Measurements from ENCODE around the gene FABP7. TPM values are rescaled to one million over a fixed set of nuclear protein-coding genes. Genes with fewer than 3 reads are reported as not detected.

Gene FABP7
- total and polyA plus RNA-seq, 2 of the 13 experiments (the other 11 are each of a cell fraction or from before 2014, with no cell fraction given) = not detected

DNA sequence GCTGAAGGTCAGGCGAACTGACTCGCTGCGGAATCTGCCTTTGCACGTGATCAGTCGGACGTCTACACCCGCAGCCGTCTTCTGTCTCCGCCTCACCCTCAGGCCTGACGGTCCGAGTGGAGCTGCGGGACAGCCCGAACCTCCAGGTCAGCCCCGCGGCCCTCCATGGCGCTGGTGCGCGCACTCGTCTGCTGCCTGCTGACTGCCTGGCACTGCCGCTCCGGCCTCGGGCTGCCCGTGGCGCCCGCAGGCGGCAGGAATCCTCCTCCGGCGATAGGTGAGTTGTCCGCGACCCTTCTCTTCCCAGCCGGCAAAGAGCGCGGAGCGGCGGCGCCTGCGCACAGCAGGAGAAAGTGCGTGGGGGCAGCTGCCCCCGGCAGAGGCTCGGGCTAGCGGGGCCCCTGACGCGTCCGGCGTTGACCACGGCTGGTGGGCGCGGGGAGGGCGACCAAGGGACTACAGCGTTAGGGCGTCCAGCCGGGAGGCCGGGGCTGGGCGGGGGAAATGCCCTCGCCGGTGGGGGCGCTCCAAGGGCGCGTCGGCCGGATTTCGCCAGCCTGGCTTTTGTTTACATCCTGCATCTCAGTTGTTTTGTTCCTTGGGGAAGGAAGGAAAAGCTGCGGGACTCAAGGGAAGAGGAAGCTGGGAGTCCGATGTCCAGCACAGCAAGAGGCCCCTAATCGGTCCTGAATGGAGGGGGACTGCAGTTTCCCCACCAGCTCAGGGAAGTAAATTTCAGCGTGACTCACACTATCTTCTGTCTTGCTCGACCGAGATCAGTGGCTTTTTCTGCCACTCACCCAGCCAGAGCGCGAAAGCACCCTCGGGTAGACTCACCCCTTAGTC is 9.9 kb downstream of the FABP7 start, which contains the start of gene SMPDL3A (continued):
- TF ChIP-seq PHF20 (CRISPR knock-in tag; IDR thresholded peaks at IDR 0.05) = no peak
- no peak for TF ChIP-seq RBM22 (optimal IDR thresholded peaks at IDR 0.05; ENCODE audit: low read length)
- TF ChIP-seq SAP130 (CRISPR knock-in tag; IDR thresholded peaks at IDR 0.05; ENCODE audit: low read depth) = peak; percentile 83
- TF ChIP-seq, protein P1, sequence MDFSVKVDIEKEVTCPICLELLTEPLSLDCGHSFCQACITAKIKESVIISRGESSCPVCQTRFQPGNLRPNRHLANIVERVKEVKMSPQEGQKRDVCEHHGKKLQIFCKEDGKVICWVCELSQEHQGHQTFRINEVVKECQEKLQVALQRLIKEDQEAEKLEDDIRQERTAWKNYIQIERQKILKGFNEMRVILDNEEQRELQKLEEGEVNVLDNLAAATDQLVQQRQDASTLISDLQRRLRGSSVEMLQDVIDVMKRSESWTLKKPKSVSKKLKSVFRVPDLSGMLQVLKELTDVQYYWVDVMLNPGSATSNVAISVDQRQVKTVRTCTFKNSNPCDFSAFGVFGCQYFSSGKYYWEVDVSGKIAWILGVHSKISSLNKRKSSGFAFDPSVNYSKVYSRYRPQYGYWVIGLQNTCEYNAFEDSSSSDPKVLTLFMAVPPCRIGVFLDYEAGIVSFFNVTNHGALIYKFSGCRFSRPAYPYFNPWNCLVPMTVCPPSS (IDR thresholded peaks at IDR 0.05) = no peak
- TF ChIP-seq STAG1 (CRISPR knock-in tag; IDR thresholded peaks at IDR 0.05) = peak; percentile 51
- TF ChIP-seq ZNF337 (CRISPR knock-in tag; IDR thresholded peaks at IDR 0.05; ENCODE audit: borderline replicate concordance, low read depth) = peak; percentile 97
- no peak; the same call in 1 of the 2 replicates for TF ChIP-seq ZC3H4 (CRISPR knock-in tag; IDR thresholded peaks at IDR 0.05; ENCODE audit: borderline replicate concordance)
- TF ChIP-seq ZNF333 (CRISPR knock-in tag; IDR thresholded peaks at IDR 0.05; ENCODE audit: borderline replicate concordance) = peak; percentile 89
- TF ChIP-seq ZNF431 (CRISPR knock-in tag; IDR thresholded peaks at IDR 0.05; ENCODE audit: borderline replicate concordance, low read depth) = 0 out of 2 replicates have a peak, but pooled peaks have one; percentile 17
- TF ChIP-seq DNMT1 (CRISPR knock-in tag; IDR thresholded peaks at IDR 0.05) = peak; percentile 50
- TF ChIP-seq ZNF121 (CRISPR knock-in tag; IDR thresholded peaks at IDR 0.05) = peak; percentile 82
- TF ChIP-seq, protein P2, sequence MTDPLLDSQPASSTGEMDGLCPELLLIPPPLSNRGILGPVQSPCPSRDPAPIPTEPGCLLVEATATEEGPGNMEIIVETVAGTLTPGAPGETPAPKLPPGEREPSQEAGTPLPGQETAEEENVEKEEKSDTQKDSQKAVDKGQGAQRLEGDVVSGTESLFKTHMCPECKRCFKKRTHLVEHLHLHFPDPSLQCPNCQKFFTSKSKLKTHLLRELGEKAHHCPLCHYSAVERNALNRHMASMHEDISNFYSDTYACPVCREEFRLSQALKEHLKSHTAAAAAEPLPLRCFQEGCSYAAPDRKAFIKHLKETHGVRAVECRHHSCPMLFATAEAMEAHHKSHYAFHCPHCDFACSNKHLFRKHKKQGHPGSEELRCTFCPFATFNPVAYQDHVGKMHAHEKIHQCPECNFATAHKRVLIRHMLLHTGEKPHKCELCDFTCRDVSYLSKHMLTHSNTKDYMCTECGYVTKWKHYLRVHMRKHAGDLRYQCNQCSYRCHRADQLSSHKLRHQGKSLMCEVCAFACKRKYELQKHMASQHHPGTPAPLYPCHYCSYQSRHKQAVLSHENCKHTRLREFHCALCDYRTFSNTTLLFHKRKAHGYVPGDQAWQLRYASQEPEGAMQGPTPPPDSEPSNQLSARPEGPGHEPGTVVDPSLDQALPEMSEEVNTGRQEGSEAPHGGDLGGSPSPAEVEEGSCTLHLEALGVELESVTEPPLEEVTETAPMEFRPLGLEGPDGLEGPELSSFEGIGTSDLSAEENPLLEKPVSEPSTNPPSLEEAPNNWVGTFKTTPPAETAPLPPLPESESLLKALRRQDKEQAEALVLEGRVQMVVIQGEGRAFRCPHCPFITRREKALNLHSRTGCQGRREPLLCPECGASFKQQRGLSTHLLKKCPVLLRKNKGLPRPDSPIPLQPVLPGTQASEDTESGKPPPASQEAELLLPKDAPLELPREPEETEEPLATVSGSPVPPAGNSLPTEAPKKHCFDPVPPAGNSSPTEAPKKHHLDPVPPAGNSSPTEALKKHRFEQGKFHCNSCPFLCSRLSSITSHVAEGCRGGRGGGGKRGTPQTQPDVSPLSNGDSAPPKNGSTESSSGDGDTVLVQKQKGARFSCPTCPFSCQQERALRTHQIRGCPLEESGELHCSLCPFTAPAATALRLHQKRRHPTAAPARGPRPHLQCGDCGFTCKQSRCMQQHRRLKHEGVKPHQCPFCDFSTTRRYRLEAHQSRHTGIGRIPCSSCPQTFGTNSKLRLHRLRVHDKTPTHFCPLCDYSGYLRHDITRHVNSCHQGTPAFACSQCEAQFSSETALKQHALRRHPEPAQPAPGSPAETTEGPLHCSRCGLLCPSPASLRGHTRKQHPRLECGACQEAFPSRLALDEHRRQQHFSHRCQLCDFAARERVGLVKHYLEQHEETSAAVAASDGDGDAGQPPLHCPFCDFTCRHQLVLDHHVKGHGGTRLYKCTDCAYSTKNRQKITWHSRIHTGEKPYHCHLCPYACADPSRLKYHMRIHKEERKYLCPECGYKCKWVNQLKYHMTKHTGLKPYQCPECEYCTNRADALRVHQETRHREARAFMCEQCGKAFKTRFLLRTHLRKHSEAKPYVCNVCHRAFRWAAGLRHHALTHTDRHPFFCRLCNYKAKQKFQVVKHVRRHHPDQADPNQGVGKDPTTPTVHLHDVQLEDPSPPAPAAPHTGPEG (CRISPR knock-in tag; IDR thresholded peaks at IDR 0.05) = peak; percentile 93; the same call in 1 of the 2 replicates
- no peak for TF ChIP-seq ZNF496 (CRISPR knock-in tag; IDR thresholded peaks at IDR 0.05; ENCODE audit: insufficient replicate concordance)
- TF ChIP-seq ZNF766 (CRISPR knock-in tag; IDR thresholded peaks at IDR 0.05; ENCODE audit: borderline replicate concordance) = peak; percentile 64
- no peak for TF ChIP-seq PCBP2 (optimal IDR thresholded peaks at IDR 0.05; ENCODE audit: low read depth, low read length, poor library complexity, severe bottlenecking)
- TF ChIP-seq ZNF317 (CRISPR knock-in tag; IDR thresholded peaks at IDR 0.05) = peak; percentile 84
- TF ChIP-seq CAMTA2 (CRISPR knock-in tag; IDR thresholded peaks at IDR 0.05; ENCODE audit: borderline replicate concordance) = peak; percentile 75; the same call in 1 of the 2 replicates
- peak; percentile 96 for TF ChIP-seq ZNF614 (CRISPR knock-in tag; IDR thresholded peaks at IDR 0.05; ENCODE audit: borderline replicate concordance)
